B cell (primary cell): ENCODE data around the gene COX14. TPM values are rescaled to one million over a fixed set of nuclear protein-coding genes. Genes with fewer than 3 reads are reported as not detected.
"Not testable (repeated sequence)": the region's sequence is repeated elsewhere in the genome, so short reads cannot be mapped to it uniquely, and the experiment has no call there.

Experiments
- ATAC-seq: fragments of 200-7000 bp; cut with Tn5 transposase; one replicate; pipeline ENCODE4 v1.10.0; 2021; ENCODE audit warnings: low read depth, mild to moderate bottlenecking, moderate number of reproducible peaks, moderate library complexity
- CTCF ChIA-PET: fragments of 350-600 bp; sonication (Branson Sonifier 250); formaldehyde crosslinking; loops from one replicate; lab custom pipeline; 2021; ENCODE audit warnings: antibody characterized with exemption, inconsistent platforms; lab: Charles Lee
- POLR2A ChIA-PET: fragments of 350-600 bp; sonication (Branson Sonifier 250); formaldehyde crosslinking; loops from one replicate; lab custom pipeline; 2021; ENCODE audit warnings: antibody characterized with exemption; lab: Charles Lee
- DNase-seq: peaks from one replicate; pipeline ENCODE4 v3.0.0; 2013
- H2AFZ ChIP-seq: 2 replicates; pipeline ENCODE4 v1.6.1; 2012; ENCODE audit warnings: mild to moderate bottlenecking, low read depth, low read length; ENCODE audit not compliant: insufficient read depth, poor library complexity, severe bottlenecking
- H3K27ac ChIP-seq, 2 donors: 1 replicate in 1 of 2; 2 replicates in 1 of 2; pipeline ENCODE4 v1.5.1; 2012 to 2013; ENCODE audit warnings: low read length in 2 of 2, mild to moderate bottlenecking in 2 of 2, moderate library complexity in 1 of 2
- H3K27me3 ChIP-seq, 4 experiments: fragments of 200-600 bp in 1 of 4; sonication (generic) in 1 of 4; replicated peaks in 1 of 4; 1 replicate in 2 of 4; 2 replicates in 2 of 4; pipeline versions ENCODE4 v1.6.1 to v1.7.0; 2013 to 2016; ENCODE audit warnings: low read length in 3 of 4, mild to moderate bottlenecking in 2 of 4, mixed read lengths in 1 of 4, moderate library complexity in 1 of 4; ENCODE audit not compliant: insufficient read depth in 4 of 4, control insufficient read depth in 3 of 4; ENCODE audit errors: control extremely low read depth in 1 of 4
- H3K36me3 ChIP-seq, 2 experiments: replicated peaks in 1 of 2; 1 replicate in 1 of 2; 2 replicates in 1 of 2; pipeline versions ENCODE4 v1.6.1 to v1.7.1; 2013; ENCODE audit warnings: low read length in 1 of 2; ENCODE audit not compliant: insufficient read depth in 2 of 2, control insufficient read depth in 1 of 2; ENCODE audit errors: control extremely low read depth in 1 of 2, extremely low read depth in 1 of 2
- H3K4me1 ChIP-seq, 2 donors: fragments of 200-600 bp in 1 of 2; sonication (generic) in 1 of 2; 1 replicate in 1 of 2; 2 replicates in 1 of 2; pipeline versions ENCODE4 v1.5.1 to v1.6.1; 2013 to 2017; ENCODE audit warnings: low read length in 2 of 2; ENCODE audit not compliant: control insufficient read depth in 2 of 2, insufficient read depth in 2 of 2
- H3K4me2 ChIP-seq: replicated peaks from 2 replicates; pipeline ENCODE3; 2012; ENCODE audit warnings: mild to moderate bottlenecking, low read depth, low read length; ENCODE audit not compliant: poor library complexity, severe bottlenecking
- H3K4me3 ChIP-seq, 5 experiments: fragments of 200-600 bp in 1 of 5; sonication (generic) in 1 of 5; 1 replicate in 3 of 5; 2 replicates in 2 of 5; pipeline versions ENCODE4 v1.5.1 to v1.7.0; 2011 to 2016; ENCODE audit warnings: low read length in 4 of 5, mild to moderate bottlenecking in 4 of 5, low read depth in 2 of 5, control low read depth in 1 of 5, moderate library complexity in 1 of 5; ENCODE audit not compliant: insufficient read depth in 1 of 5; ENCODE audit errors: control extremely low read depth in 1 of 5, extremely low read depth in 1 of 5
- H3K79me2 ChIP-seq: fragments of 200-600 bp; sonication (generic); one replicate; pipeline ENCODE4 v1.6.0; 2016; ENCODE audit warnings: low read length; ENCODE audit not compliant: control insufficient read depth, insufficient read depth
- H3K9ac ChIP-seq: fragments of 200-600 bp; sonication (generic); 2 replicates; pipeline ENCODE4 v1.6.1; 2017; ENCODE audit warnings: mild to moderate bottlenecking, low read length, moderate library complexity
- H3K9me3 ChIP-seq, 3 donors: one replicate each; pipeline versions ENCODE4 v1.6.1 to v1.7.1; 2013; ENCODE audit warnings: low read length in 2 of 3; ENCODE audit not compliant: control insufficient read depth in 2 of 3, insufficient read depth in 1 of 3; ENCODE audit errors: control extremely low read depth in 1 of 3
- H4K20me1 ChIP-seq: 2 replicates; pipeline ENCODE4 v1.6.0; 2012; ENCODE audit warnings: mild to moderate bottlenecking, low read length; ENCODE audit not compliant: insufficient read depth, control insufficient read depth, poor library complexity, severe bottlenecking
- H3K27ac Mint-ChIP-seq: one replicate; pipeline ENCODE4 v1.8.0; 2021; ENCODE audit warnings: mixed read lengths
- H3K27me3 Mint-ChIP-seq: one replicate; pipeline ENCODE4 v1.8.0; 2021; ENCODE audit warnings: mixed read lengths
- H3K4me1 Mint-ChIP-seq: one replicate; pipeline ENCODE4 v1.8.0; 2021; ENCODE audit warnings: mixed read lengths
- H3K4me3 Mint-ChIP-seq: one replicate; pipeline ENCODE4 v1.8.0; 2021; ENCODE audit warnings: mixed read lengths
- H3K9me3 Mint-ChIP-seq: one replicate; pipeline ENCODE4 v1.8.0; 2022; ENCODE audit warnings: mixed read lengths; ENCODE audit not compliant: insufficient read depth
- EZH2 ChIP-seq: IDR thresholded peaks from 2 replicates; pipeline ENCODE4 v1.6.1; 2012; ENCODE audit warnings: borderline replicate concordance, low read depth, mild to moderate bottlenecking, moderate library complexity, low read length; ENCODE audit not compliant: insufficient read depth, poor library complexity, severe bottlenecking
- WGBS: methylation state at CpG from one replicate; pipeline ENCODE4 v1.1.5; 2013; ENCODE audit warnings: missing lambda C conversion rate; ENCODE audit not compliant: insufficient coverage; 5-methylcytosine and 5-hydroxymethylcytosine counted together
- intact Hi-C: fragments of 100-400 bp; cut with micrococcal nuclease; formaldehyde crosslinking; loops from one replicate; pipeline ENCODE4 v1.10.0; 2022
- polyA plus RNA-seq: library from polyadenylated mRNA; depleted of rRNA; stranded (reverse); fragments of >200 nt; gene quantifications from 2 replicates; pipeline ENCODE4 v1.2.3, GENCODE V29; 2012
- total RNA-seq, 2 donors: library from RNA; stranded (reverse); fragments of 120-200 nt in 1 of 2; gene quantifications; 1 replicate in 1 of 2; 2 replicates in 1 of 2; pipeline versions ENCODE4 v1.2.3 to v1.2.4, GENCODE V29; 2013 to 2022
- TF ChIP-seq, protein P1 (sequence below): fragments of 200-600 bp; IDR thresholded peaks from one replicate; pipeline ENCODE4 v1.8.0; 2022; ENCODE audit warnings: antibody characterized with exemption, mild to moderate bottlenecking

The COX14 gene
- total and polyA plus RNA-seq, 2 donors (not counting 1 experiment from before 2014, with no cell fraction given) = 31.8 to 60.4 TPM

DNA sequence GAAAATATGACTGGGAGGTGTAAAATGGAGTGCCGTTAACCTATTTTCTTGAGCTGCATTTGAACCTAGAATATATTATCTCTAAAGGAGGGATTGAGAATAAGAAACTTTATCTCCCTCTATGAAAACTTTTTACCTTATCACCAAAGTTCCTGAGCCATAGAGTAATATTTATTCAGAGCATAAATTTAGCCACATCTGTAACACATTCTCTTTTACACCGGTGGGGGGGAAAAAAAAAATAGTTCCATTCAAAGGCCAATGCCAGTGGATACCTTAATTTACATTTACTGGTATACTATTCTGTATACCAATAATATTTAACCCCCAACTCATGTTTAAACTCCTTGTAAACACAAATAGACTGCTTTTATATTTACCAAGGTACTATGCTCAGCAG, 33.4 kb downstream of the COX14 start:
- no peak overlapping the region for H3K27ac ChIP-seq
- H3K4me3 ChIP-seq = no peak overlapping the region
- H3K4me3 Mint-ChIP-seq = no peak overlapping the region
- no peak overlapping the region for H3K27ac Mint-ChIP-seq
- H2AFZ ChIP-seq = no peak overlapping the region
- no CpG with 5 or more reads among the region's 2 CpGs for WGBS
- H3K9me3 Mint-ChIP-seq = no peaks in the 10 kb centered on the region
- H3K27me3 Mint-ChIP-seq = no peaks in the 10 kb centered on the region
- peaks cover 65% of the 10 kb centered on the region for H3K79me2 ChIP-seq
- ATAC-seq = no peak
- no peak for DNase-seq
- ChIA-PET CTCF (interaction anchor here (1.1 to 1.4 kb wide), 2 partner anchors 15 to 30 kb away, joined by 3 read pairs; no protein-coding TSS in a partner anchor), POLR2A (no interaction called here)
- TF ChIP-seq, protein P1, sequence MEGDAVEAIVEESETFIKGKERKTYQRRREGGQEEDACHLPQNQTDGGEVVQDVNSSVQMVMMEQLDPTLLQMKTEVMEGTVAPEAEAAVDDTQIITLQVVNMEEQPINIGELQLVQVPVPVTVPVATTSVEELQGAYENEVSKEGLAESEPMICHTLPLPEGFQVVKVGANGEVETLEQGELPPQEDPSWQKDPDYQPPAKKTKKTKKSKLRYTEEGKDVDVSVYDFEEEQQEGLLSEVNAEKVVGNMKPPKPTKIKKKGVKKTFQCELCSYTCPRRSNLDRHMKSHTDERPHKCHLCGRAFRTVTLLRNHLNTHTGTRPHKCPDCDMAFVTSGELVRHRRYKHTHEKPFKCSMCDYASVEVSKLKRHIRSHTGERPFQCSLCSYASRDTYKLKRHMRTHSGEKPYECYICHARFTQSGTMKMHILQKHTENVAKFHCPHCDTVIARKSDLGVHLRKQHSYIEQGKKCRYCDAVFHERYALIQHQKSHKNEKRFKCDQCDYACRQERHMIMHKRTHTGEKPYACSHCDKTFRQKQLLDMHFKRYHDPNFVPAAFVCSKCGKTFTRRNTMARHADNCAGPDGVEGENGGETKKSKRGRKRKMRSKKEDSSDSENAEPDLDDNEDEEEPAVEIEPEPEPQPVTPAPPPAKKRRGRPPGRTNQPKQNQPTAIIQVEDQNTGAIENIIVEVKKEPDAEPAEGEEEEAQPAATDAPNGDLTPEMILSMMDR = no peak
- no peak for TF ChIP-seq EZH2
- H3K27me3 ChIP-seq = no peaks in the 10 kb centered on the region
- intact Hi-C loops = no loop called here
- peaks cover 1 to 26% of the 10 kb centered on the region in 2 experiments for H3K36me3 ChIP-seq
- H3K4me1 Mint-ChIP-seq = peaks cover 2% of the 10 kb centered on the region
- no peaks in the 10 kb centered on the region for H3K9me3 ChIP-seq
- H4K20me1 ChIP-seq = peaks cover 19% of the 10 kb centered on the region
- H3K4me2 ChIP-seq = no peak overlapping the region
- H3K9ac ChIP-seq = no peak overlapping the region
- no peaks in the 10 kb centered on the region for H3K4me1 ChIP-seq

DNA sequence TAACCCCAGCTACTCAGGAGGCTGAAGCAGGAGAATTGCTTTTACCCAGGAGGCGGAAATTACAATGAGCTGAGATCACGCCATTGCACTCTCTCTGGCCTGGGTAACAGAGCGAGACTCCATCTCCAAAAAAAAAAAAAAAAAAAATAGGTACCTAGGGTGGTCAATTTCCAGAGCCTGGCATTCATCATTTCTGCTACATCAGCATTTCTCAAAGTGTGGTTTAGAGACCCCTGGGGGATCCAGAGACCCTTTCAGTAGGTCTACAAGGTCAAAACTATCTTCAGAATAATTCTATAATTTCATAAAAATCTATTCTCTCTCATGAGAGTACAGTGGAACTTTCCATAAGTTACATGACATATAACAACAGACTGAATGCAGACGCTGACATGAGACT, 35.2 kb downstream of the COX14 start:
- no peak overlapping the region for H3K4me3 Mint-ChIP-seq
- H4K20me1 ChIP-seq = peaks cover 32% of the 10 kb centered on the region
- H3K4me3 ChIP-seq = no peak overlapping the region
- H2AFZ ChIP-seq = no peak overlapping the region
- no peaks in the 10 kb centered on the region for H3K9me3 Mint-ChIP-seq
- no peaks in the 10 kb centered on the region for H3K27me3 ChIP-seq
- H3K4me1 ChIP-seq = no peaks in the 10 kb centered on the region
- H3K9ac ChIP-seq = no peak overlapping the region
- POLR2A ChIA-PET = interaction anchor here (0.7 kb wide), 2 partner anchors 37 to 101 kb away, joined by 3 to 5 read pairs; no protein-coding TSS in a partner anchor
- intact Hi-C loops = no loop called here
- peaks cover 1 to 15% of the 10 kb centered on the region in 2 experiments for H3K36me3 ChIP-seq
- ATAC-seq (no peak), DNase-seq (no peak)
- no peak overlapping the region for H3K27ac ChIP-seq
- WGBS = no CpG with 5 or more reads among the region's 4 CpGs
- no peak overlapping the region for H3K27ac Mint-ChIP-seq
- peaks cover 6% of the 10 kb centered on the region for H3K4me1 Mint-ChIP-seq
- H3K27me3 Mint-ChIP-seq = no peaks in the 10 kb centered on the region
- TF ChIP-seq, protein P1 = no peak
- no peak for TF ChIP-seq EZH2
- H3K4me2 ChIP-seq = no peak overlapping the region
- peaks cover 70% of the 10 kb centered on the region for H3K79me2 ChIP-seq
- H3K9me3 ChIP-seq = no peaks in the 10 kb centered on the region
- CTCF ChIA-PET = interaction anchor here (0.7 to 0.8 kb wide), 3 partner anchors 64 to 1332 kb away, joined by 3 to 6 read pairs (median 4); no protein-coding TSS in a partner anchor

DNA sequence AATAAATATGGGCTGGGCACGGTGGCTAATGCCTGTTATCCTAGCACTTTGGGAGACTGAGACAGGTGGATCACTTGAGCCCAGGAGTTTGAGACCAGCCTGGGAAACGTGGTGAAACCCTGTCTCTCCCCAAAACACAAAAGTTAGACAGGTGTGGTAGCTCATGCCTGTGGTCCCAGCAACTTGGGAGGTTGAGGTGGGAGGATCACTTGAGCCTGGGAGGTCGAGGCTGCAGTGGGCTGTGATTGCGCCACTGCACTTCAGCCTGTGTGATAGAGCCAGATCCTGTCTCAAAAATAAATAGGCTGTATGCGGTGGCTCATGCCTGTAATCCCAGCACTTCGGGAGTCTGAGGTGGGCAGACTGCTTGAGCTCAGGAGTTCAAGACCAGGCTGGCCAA, 36.0 kb downstream of the COX14 start:
- DNase-seq, H3K4me1 ChIP-seq, H3K4me2 ChIP-seq, ATAC-seq, H3K27me3 Mint-ChIP-seq, H3K27ac ChIP-seq, H3K9me3 ChIP-seq, H3K27ac Mint-ChIP-seq, H3K36me3 ChIP-seq, H3K4me3 Mint-ChIP-seq, POLR2A ChIA-PET, H3K4me3 ChIP-seq, H3K9ac ChIP-seq, H3K27me3 ChIP-seq, intact Hi-C loops, H3K4me1 Mint-ChIP-seq, H3K9me3 Mint-ChIP-seq, H2AFZ ChIP-seq: not testable (repeated sequence)
- H4K20me1 ChIP-seq = peaks cover 30% of the 10 kb centered on the region
- WGBS = 95% methylated on average over 6 of the region's 6 CpGs
- peaks cover 63% of the 10 kb centered on the region for H3K79me2 ChIP-seq
- CTCF ChIA-PET = interaction anchor here (0.7 kb wide), 1 partner anchor 82 kb away, joined by 6 read pairs; no protein-coding TSS in a partner anchor
